Heart right ventricle (tissue), 16 donors: ENCODE measurements around the gene NECAB2. TPM values are rescaled to one million over a fixed set of nuclear protein-coding genes. Genes with fewer than 3 reads are reported as not detected.

Experiments
- ATAC-seq, 8 donors: fragments of 200-7000 bp; cut with Tn5 transposase; one replicate each; pipeline ENCODE4 v1.9.1; 2020; ENCODE audit warnings: mild to moderate bottlenecking in 8 of 8, moderate library complexity in 8 of 8, moderate number of reproducible peaks in 1 of 8
- DNase-seq, 2 donors: peaks; one replicate each; pipeline ENCODE4 v3.0.0-alpha.2; 2020
- H3K27ac ChIP-seq, 10 donors: fragments of 200-600 bp; sonication (generic) in 2 of 10; one replicate each; pipeline versions ENCODE4 v1.5.0 to v1.8.0; 2020 to 2022; ENCODE audit warnings: mild to moderate bottlenecking in 3 of 10
- H3K27me3 ChIP-seq, 7 donors: fragments of 200-600 bp; one replicate each; pipeline ENCODE4 v1.8.0; 2021 to 2022; ENCODE audit warnings: mild to moderate bottlenecking in 2 of 7
- H3K36me3 ChIP-seq, 9 donors: fragments of 200-600 bp; sonication (generic) in 1 of 9; one replicate each; pipeline versions ENCODE4 v1.5.0 to v1.8.0; 2020 to 2022; ENCODE audit warnings: mild to moderate bottlenecking in 2 of 9
- H3K4me1 ChIP-seq, 9 donors: fragments of 200-600 bp; sonication (generic) in 1 of 9; one replicate each; pipeline versions ENCODE4 v1.5.0 to v1.8.0; 2020 to 2022; ENCODE audit warnings: mild to moderate bottlenecking in 4 of 9
- H3K4me3 ChIP-seq, 10 donors: fragments of 200-600 bp; sonication (generic) in 2 of 10; one replicate each; pipeline versions ENCODE4 v1.5.0 to v1.8.0; 2020 to 2022; ENCODE audit warnings: mild to moderate bottlenecking in 7 of 10, moderate library complexity in 2 of 10
- H3K9me3 ChIP-seq, 11 donors: fragments of 200-600 bp in 10 of 11; sonication (generic) in 2 of 11; one replicate each; pipeline versions ENCODE4 v1.5.0 to v1.8.0; 2013 to 2022; ENCODE audit warnings: mild to moderate bottlenecking in 2 of 11, control low read depth in 1 of 11, moderate library complexity in 1 of 11
- WGBS, 2 donors: extraction: QIAGEN DNeasy Blood & Tissue Kit; methylation state at CpG; one replicate each; pipeline ENCODE4 v1.1.7; 2013; ENCODE audit warnings: inconsistent platforms in 1 of 2; 5-methylcytosine and 5-hydroxymethylcytosine counted together
- intact Hi-C, 10 donors: fragments of 100-400 bp; cut with DNase I; formaldehyde crosslinking; loops; one replicate each; pipeline versions ENCODE4 v1.11.1 to v1.14.2; 2022
- polyA plus RNA-seq, 2 donors: library from polyadenylated mRNA; stranded (reverse); fragments of 200-250 nt; gene quantifications; one replicate each; pipeline ENCODE4 v1.2.3, GENCODE V29; 2013
- total RNA-seq, 10 donors: library from RNA; stranded (reverse); fragmentation: NEBNext Ultra II Directional in 3 of 10; extraction: Animal tissue kit (Norgen Biotek cat#: 25700) in 3 of 10; gene quantifications; one replicate each; pipeline versions ENCODE4 v1.2.1 to v1.2.4, GENCODE V29; 2021 to 2023
- TF ChIP-seq, protein P1 (sequence below), 9 donors: fragments of 200-600 bp; sonication (generic) in 2 of 9; IDR thresholded peaks; one replicate each; pipeline versions ENCODE4 v1.5.0 to v1.8.0; 2021 to 2022; ENCODE audit warnings: antibody characterized with exemption in 9 of 9, mild to moderate bottlenecking in 5 of 9, moderate library complexity in 1 of 9
- donor health status: Arrhythmogenic right ventricular cardiomyopathy.
- donor health status: ischemic (EF 13 %, LVEDD 7.1; RV severe dilation, severe dysfunction).
- donor health status: healthy with polysubstance abuse.
- donor health status: DM: no; HTN: yes; CAD: no.
- donor health status: DM: no; HTN: no; CAD: no.
- donor health status: ischemic (EF 25% LVEDD 6.9; RV normal size, moderate dysfunction).
- donor health status: ischemic (EF 25% LVEDD 5.7; RV mildly dilated, moderate dysfunction).
- donor health status: healthy.
- donor health status: DM: yes; HTN: yes; CAD: no.
- donor health status: Ischemic cardiomyopathy.
- donor health status: ischemic (EF 35%, LVEDD 5.7; RV mildly dilated, moderate dysfunction).
- donor health status: nonischemic (EF 11% LVEDD 7.7; RV severe dilation, severe dysfunction).
- donor health status: DM: yes; HTN: yes; CAD: no.
- donor health status: PGD.
- donor health status: ischemic (EF 29% LVEDD 5.4; RV normal size, mild dysfunction).
- donor health status: nonischemic (EF 23%, LVEDD 6.1; RV moderate dilation, normal function).

The NECAB2 gene
- total and polyA plus RNA-seq, 12 donors: 0.32 to 3.2 (median 1.0) TPM

DNA sequence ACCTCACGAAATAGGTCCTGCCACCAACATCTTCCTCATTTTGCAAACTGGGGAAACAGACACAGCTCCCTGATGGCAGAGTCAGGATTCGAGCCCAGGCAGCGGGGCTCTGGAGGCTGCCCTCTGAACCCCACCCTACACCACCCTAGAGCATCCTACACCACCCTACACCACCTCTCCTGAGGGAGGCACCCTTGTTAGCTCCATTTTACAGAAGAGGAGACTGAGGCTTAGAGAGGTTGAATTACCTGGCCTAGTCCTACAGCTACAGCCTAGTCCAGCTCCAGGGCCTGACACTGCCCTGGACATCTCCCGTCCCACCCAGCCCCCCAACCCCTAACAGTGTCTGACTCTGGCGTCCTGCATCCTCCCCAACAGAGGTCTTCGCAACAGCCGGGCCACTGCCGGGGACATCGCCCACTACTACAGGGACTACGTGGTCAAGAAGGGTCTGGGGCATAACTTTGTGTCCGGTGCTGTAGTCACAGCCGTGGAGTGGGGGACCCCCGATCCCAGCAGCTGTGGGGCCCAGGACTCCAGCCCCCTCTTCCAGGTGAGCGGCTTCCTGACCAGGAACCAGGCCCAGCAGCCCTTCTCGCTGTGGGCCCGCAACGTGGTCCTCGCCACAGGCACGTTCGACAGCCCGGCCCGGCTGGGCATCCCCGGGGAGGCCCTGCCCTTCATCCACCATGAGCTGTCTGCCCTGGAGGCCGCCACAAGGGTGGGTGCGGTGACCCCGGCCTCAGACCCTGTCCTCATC, 3.2 kb upstream of the NECAB2 start:
- 93 to 96% methylated on average over 25 to 26 of the region's 26 CpGs for WGBS, 2 donors
- peaks cover 0 to 54% (median 2%) of the 10 kb centered on the region in 9 donors for H3K36me3 ChIP-seq
- ATAC-seq (peak in 1 of 8 donors; percentile 5), DNase-seq (no peak)
- no peak overlapping the region for H3K4me3 ChIP-seq
- peaks cover 0 to 16% (median 0%) of the 10 kb centered on the region in 9 donors for H3K4me1 ChIP-seq
- no peaks in the 10 kb centered on the region for H3K9me3 ChIP-seq
- peak overlapping the region in 2 of 10 donors; percentile 71 to 87 for H3K27ac ChIP-seq
- TF ChIP-seq, protein P1, sequence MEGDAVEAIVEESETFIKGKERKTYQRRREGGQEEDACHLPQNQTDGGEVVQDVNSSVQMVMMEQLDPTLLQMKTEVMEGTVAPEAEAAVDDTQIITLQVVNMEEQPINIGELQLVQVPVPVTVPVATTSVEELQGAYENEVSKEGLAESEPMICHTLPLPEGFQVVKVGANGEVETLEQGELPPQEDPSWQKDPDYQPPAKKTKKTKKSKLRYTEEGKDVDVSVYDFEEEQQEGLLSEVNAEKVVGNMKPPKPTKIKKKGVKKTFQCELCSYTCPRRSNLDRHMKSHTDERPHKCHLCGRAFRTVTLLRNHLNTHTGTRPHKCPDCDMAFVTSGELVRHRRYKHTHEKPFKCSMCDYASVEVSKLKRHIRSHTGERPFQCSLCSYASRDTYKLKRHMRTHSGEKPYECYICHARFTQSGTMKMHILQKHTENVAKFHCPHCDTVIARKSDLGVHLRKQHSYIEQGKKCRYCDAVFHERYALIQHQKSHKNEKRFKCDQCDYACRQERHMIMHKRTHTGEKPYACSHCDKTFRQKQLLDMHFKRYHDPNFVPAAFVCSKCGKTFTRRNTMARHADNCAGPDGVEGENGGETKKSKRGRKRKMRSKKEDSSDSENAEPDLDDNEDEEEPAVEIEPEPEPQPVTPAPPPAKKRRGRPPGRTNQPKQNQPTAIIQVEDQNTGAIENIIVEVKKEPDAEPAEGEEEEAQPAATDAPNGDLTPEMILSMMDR (IDR thresholded peaks at IDR 0.05): no peak
- peaks cover 0 to 17% (median 7%) of the 10 kb centered on the region in 7 donors for H3K27me3 ChIP-seq
- intact Hi-C loops: loop anchor here in 8 of 10 donors (2.0 to 10.0 kb wide), 7 partner anchors 77 to 520 kb away; partner anchors contain the start of genes TAF1C (in 2 of the 8) and SLC38A8 (in 1 of the 8)

DNA sequence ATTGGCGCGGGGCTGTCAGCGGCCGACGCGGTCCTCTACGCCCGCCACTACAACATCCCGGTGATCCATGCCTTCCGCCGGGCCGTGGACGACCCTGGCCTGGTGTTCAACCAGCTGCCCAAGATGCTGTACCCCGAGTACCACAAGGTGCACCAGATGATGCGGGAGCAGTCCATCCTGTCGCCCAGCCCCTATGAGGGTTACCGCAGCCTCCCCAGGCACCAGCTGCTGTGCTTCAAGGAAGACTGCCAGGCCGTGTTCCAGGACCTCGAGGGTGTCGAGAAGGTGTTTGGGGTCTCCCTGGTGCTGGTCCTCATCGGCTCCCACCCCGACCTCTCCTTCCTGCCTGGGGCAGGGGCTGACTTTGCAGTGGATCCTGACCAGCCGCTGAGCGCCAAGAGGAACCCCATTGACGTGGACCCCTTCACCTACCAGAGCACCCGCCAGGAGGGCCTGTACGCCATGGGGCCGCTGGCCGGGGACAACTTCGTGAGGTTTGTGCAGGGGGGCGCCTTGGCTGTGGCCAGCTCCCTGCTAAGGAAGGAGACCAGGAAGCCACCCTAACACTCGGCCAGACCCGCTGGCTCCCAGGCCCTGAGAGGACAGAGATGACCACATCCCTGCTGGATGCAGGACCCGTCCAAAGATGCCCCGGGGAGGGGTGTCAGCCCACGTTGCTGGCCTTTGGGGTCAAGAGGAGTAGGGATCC, 2.4 kb upstream of the NECAB2 start:
- ATAC-seq (peak in 1 of 8 donors; percentile 3), DNase-seq (no peak)
- no peak overlapping the region for H3K27ac ChIP-seq
- peaks cover 0 to 24% (median 8%) of the 10 kb centered on the region in 7 donors for H3K27me3 ChIP-seq
- peaks cover 0 to 12% (median 0%) of the 10 kb centered on the region in 9 donors for H3K4me1 ChIP-seq
- intact Hi-C loops: loop anchor here in 8 of 10 donors (2.0 to 10.0 kb wide), 9 partner anchors 77 to 519 kb away; partner anchors contain the start of genes TAF1C (in 2 of the 8) and SLC38A8 (in 1 of the 8)
- TF ChIP-seq, protein P1 (IDR thresholded peaks at IDR 0.05): no peak
- peaks cover 0 to 47% (median 0%) of the 10 kb centered on the region in 9 donors for H3K36me3 ChIP-seq
- WGBS, 2 donors: 91 to 92% methylated on average over 32 to 36 of the region's 36 CpGs
- no peak overlapping the region for H3K4me3 ChIP-seq
- no peaks in the 10 kb centered on the region for H3K9me3 ChIP-seq

GRCh38 chr16:83966153-83966696, 1.8 kb upstream of the NECAB2 start:
- intact Hi-C loops: loop anchor here in 7 of 10 donors (2.0 to 10.0 kb wide), 8 partner anchors 76 to 519 kb away; partner anchors contain the start of genes TAF1C (in 2 of the 7) and SLC38A8 (in 1 of the 7)
- no peaks in the 10 kb centered on the region for H3K9me3 ChIP-seq
- H3K27me3 ChIP-seq: peaks cover 0 to 24% (median 8%) of the 10 kb centered on the region in 7 donors
- H3K36me3 ChIP-seq: peaks cover 0 to 40% (median 0%) of the 10 kb centered on the region in 9 donors
- ATAC-seq (peak in 1 of 8 donors; percentile 1), DNase-seq (no peak)
- H3K4me1 ChIP-seq: peaks cover 0 to 12% (median 0%) of the 10 kb centered on the region in 9 donors
- WGBS, 2 donors: 91 to 95% methylated on average over 9 to 13 of the region's 13 CpGs
- no peak overlapping the region for H3K4me3 ChIP-seq
- H3K27ac ChIP-seq: no peak overlapping the region
- TF ChIP-seq, protein P1 (IDR thresholded peaks at IDR 0.05): no peak

GRCh38 chr16:83967091-83967490, 953 bp upstream of the NECAB2 start:
- no peak overlapping the region for H3K27ac ChIP-seq
- no peak overlapping the region for H3K4me3 ChIP-seq
- ATAC-seq (no peak), DNase-seq (no peak)
- H3K27me3 ChIP-seq: peaks cover 0 to 24% (median 8%) of the 10 kb centered on the region in 7 donors
- H3K9me3 ChIP-seq: no peaks in the 10 kb centered on the region
- H3K4me1 ChIP-seq: peaks cover 0 to 12% (median 0%) of the 10 kb centered on the region in 9 donors
- TF ChIP-seq, protein P1 (IDR thresholded peaks at IDR 0.05): no peak
- intact Hi-C loops: loop anchor here in 7 of 10 donors (2.0 to 10.0 kb wide), 8 partner anchors 75 to 518 kb away; partner anchors contain the start of genes TAF1C (in 2 of the 7) and SLC38A8 (in 1 of the 7)
- peaks cover 0 to 32% (median 0%) of the 10 kb centered on the region in 9 donors for H3K36me3 ChIP-seq
- WGBS, 2 donors: 78 to 91% methylated on average over 2 of the region's 2 CpGs
